ENCODE data around the gene HECA.

DNA sequence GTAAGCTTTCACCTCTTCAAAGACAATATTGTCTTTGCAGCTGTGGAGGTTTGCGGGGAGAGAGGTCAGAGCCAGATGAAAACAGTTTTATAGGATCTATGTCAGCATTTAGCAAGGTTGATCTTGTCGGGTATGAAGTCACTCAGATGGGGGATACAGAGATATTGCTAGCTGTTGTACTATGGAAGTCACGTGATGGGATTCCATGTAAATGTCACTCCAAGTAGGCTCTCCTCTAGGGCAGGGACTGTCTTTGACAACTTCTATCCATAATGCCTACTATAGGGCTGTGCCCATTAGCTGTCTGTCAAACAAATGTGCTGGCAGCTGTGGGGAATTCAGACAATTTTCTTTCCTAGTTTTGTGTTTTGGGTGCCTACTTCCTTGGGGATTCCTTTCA is 54.8 kb downstream of the HECA start:
- TF ChIP-seq, protein P1, sequence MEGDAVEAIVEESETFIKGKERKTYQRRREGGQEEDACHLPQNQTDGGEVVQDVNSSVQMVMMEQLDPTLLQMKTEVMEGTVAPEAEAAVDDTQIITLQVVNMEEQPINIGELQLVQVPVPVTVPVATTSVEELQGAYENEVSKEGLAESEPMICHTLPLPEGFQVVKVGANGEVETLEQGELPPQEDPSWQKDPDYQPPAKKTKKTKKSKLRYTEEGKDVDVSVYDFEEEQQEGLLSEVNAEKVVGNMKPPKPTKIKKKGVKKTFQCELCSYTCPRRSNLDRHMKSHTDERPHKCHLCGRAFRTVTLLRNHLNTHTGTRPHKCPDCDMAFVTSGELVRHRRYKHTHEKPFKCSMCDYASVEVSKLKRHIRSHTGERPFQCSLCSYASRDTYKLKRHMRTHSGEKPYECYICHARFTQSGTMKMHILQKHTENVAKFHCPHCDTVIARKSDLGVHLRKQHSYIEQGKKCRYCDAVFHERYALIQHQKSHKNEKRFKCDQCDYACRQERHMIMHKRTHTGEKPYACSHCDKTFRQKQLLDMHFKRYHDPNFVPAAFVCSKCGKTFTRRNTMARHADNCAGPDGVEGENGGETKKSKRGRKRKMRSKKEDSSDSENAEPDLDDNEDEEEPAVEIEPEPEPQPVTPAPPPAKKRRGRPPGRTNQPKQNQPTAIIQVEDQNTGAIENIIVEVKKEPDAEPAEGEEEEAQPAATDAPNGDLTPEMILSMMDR (conservative IDR thresholded peaks at IDR 0.05 in 1 of 2, IDR thresholded peaks at IDR 0.05 in 1 of 2; ENCODE audit: extremely low read depth in 1 of 2, insufficient read depth in 1 of 2, low read depth in 1 of 2, low read length in 2 of 2) = no peak
- no peak for TF ChIP-seq EZH2 (IDR thresholded peaks at IDR 0.05; ENCODE audit: borderline replicate concordance, low read length)

Measured in mammary epithelial cell (primary cell).